IPS-18c (cell line): ENCODE results near the gene GALNT18.

ENCODE experiments used
- H3K4me3 ChIP-seq: 2 replicates; pipeline ENCODE4 v1.7.0; 2013; ENCODE audit warnings: low read depth, mild to moderate bottlenecking, low read length, moderate library complexity; ENCODE audit not compliant: insufficient read depth
- H3K9me3 ChIP-seq: one replicate; pipeline ENCODE4 v1.6.1; 2013; ENCODE audit warnings: mild to moderate bottlenecking, low read length, moderate library complexity; ENCODE audit not compliant: control insufficient read depth, insufficient read depth

Gene GALNT18

DNA sequence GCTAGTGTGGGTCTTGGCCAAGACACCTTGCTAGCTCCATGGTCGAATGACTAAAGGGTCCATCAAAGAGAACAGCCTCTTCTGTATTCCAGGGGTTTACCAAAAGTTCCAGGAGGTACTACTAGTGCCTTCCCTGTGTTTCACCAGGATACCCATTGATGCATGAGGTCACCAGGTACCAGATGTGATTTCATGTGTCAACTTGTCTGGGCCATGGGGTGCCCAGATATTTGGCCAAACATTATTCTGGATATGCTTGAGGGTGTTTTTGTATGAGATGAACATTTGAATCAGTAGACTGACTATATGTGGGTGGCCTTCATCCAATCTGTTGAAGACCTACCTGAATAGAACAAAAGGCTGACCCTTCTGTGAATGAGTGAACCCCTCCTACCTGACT lies 92.8 kb downstream of the GALNT18 start:
- Histone ChIP-seq H3K4me3 (no peak overlapping the region), H3K9me3 (no peaks in the 10 kb centered on the region)

DNA sequence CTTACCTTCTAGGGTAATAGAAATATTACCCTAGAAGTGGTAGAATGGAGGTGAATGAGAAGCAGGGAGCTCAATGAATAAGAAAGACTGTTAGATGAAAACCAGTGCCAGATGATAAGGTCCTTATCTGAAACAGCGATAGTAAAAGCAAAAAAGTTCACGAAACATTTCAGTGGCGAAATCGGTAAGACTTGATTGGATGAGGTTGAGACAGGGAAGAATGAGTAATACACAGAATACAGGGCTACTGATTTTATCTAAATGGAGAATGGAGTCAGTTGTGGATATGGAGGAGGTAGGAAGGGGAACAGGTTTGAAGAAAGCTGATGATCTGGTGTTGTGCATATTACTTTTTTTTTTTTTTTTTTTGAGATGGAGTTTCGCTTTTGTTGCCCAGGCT lies 96.5 kb downstream of the GALNT18 start:
- no peaks in the 10 kb centered on the region for H3K9me3 ChIP-seq
- no peak overlapping the region for H3K4me3 ChIP-seq

GRCh38 chr11:11524436-11525061 lies 97.3 kb downstream of the GALNT18 start:
- H3K9me3 ChIP-seq: no peaks in the 10 kb centered on the region

DNA sequence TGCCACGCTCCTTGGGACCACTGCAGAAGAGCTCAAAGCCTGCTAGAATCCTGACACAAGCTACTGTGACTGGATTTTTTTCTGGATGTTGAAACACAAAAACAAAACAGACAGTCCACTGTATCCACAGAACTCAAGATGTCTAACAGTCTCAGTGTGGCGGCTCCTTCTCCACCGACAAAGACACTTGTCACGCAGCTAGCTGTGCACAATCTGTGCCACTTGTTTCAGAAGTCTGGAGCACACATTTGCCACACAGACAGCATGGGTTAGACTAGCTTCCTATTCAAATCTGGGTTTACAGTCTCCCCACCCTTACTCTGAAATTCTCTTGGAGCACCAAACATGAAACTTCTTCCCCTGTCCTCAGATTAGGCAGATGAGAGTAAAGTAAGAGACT lies 99.2 kb downstream of the GALNT18 start:
- H3K9me3 ChIP-seq: no peaks in the 10 kb centered on the region
- H3K4me3 ChIP-seq: no peak overlapping the region

More at GRCh38 chr11:11524436-11525061, 97.3 kb downstream of the GALNT18 start:
- H3K4me3 ChIP-seq: no peak overlapping the region

GRCh38 chr11:11521306-11522002 lies 100.4 kb downstream of the GALNT18 start:
- H3K9me3 ChIP-seq: no peaks in the 10 kb centered on the region
- H3K4me3 ChIP-seq: no peak overlapping the region

DNA sequence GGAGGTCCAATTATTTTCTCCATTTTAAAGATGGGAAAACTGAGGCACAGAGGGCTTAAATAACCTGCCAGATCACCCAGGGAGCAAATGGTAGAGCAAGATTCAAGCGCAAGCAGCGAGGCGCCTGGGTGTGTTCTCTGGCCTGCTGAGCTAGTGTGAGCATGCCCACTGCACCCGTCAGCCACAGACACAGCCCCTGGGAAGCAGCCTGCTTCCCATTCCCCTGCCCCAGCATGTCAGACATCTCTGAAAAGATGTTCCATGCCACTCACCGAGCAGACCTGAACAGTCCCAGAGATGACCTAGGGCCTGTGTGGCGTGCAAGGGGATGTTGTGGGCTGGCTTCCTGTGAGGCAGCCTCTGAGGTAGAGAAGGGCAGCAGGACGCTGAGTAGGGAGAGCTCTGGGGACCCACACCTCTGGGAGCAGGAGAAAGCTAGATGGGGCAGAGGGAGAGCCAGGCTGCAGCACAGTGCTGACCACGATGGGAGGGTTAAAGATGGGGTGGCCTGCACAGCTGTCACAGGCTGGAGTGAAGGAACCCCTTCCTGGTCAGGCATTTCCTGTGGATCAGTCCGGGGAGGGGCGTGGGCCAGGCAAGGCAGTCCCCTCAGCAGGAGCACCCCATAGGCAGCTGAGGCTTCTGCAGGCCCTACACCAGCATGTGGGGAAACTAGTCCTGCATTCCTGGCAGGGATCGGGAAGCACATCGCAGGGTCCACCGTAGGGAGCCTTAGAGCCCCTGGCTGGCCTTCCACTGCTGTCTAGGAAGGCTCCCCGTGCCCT lies 101.4 kb downstream of the GALNT18 start:
- Histone ChIP-seq H3K4me3 (no peak overlapping the region), H3K9me3 (no peaks in the 10 kb centered on the region)

DNA sequence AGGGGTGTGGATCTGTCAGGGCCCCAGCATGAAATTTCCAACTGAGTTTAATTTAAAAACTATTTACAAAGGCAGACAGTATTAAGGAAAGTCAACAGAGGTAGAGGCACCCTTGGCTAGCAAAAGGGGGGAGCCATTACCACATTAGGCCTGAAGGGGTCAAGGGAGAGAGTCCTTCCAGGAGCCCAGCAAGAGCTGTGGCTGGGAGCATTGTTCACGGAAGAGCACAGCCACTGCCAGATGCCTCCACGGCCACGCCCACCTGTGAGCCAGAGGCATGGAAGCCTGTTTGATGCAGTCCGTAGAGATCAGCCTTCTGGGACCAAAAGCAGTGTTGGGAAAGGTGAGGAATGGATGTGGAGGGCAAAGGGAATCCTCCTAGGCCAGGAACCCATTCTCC lies 102.6 kb downstream of the GALNT18 start:
- Histone ChIP-seq H3K9me3 (no peaks in the 10 kb centered on the region), H3K4me3 (no peak overlapping the region)

GRCh38 chr11:11514246-11514645 lies 107.6 kb downstream of the GALNT18 start:
- no peak overlapping the region for H3K4me3 ChIP-seq

DNA sequence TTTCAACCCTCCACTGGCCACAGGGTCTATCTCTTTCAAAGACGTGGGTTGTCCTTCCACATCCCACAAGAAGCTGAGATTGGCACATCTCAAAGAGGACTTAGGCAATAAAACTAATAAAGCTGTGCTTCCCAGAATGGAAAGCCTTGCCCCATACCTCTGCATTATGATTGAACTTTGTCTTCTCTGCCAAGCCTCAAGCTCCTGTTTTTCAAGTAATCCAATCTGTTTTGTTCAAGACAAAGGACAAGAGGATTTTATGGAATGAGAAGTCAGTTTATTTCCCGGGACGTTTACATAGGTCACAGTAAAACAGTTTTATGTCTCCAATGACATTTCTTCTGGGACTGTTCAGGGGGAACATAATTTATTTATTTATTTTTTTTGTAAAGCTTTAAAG lies 108.4 kb downstream of the GALNT18 start:
- Histone ChIP-seq H3K4me3 (no peak overlapping the region), H3K9me3 (no peaks in the 10 kb centered on the region)

More at GRCh38 chr11:11514246-11514645, 107.6 kb downstream of the GALNT18 start:
- H3K9me3 ChIP-seq: no peaks in the 10 kb centered on the region

GRCh38 chr11:11512929-11513328 lies 108.9 kb downstream of the GALNT18 start:
- no peaks in the 10 kb centered on the region for H3K9me3 ChIP-seq
- H3K4me3 ChIP-seq: no peak overlapping the region

DNA sequence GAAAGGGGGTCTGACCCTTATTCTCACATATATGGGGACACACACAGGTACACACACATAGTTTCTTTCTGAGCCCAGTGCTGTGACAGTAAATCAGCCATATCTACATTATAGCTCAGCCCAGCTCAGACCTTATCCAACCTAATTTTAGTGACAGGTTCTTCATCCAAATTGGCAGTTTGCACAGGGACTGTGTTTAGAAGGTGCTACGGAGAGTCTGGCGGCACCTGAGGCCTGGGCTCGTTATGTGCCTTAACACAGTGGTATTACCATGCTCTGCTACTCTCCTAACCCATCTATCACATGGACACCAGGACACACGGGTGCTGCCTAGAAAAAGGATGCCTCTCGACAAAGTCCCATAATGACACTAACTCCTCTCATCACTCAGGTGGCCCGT lies 109.3 kb downstream of the GALNT18 start:
- Histone ChIP-seq H3K4me3 (no peak overlapping the region), H3K9me3 (no peaks in the 10 kb centered on the region)

DNA sequence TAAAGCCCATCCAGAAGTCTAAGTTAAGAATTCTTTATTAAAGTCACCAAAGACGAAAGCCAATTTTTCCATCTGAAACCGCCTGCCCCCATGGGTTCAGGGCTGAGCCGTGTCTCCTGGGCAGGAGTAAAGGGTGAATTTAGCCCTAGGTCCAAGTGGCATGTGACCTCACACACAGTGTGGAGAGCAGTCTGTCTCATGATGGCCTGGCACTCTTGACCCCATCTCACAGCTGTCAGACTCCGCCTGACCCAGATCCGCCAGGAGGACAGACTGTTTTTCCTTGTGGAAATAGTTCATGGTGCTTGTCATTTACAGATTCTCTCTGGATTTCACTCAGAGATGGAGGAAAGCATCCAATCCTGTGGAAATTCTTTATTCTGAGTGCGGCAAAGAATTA lies 109.7 kb downstream of the GALNT18 start:
- Histone ChIP-seq H3K9me3 (no peaks in the 10 kb centered on the region), H3K4me3 (no peak overlapping the region)

DNA sequence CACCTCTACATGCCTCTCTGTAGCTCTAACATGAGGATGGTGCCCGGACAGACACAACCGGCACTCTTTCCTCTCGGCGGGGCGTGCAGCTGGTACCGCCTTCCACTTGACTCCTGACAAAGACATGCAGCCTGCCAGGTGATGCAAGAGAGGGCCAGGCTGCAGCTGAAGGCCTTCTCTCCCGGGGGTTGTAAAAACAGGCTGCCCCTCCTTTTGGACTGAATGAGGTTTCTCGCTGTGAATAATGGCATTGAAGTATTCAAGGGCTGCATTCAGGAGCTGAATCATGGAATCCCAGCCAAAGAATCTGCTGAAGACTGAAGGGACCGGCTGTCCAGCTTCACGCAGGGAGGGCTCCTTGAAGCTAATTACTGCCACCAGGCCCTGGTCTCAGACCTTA lies 110.9 kb downstream of the GALNT18 start:
- H3K4me3 ChIP-seq: no peak overlapping the region
- no peaks in the 10 kb centered on the region for H3K9me3 ChIP-seq

DNA sequence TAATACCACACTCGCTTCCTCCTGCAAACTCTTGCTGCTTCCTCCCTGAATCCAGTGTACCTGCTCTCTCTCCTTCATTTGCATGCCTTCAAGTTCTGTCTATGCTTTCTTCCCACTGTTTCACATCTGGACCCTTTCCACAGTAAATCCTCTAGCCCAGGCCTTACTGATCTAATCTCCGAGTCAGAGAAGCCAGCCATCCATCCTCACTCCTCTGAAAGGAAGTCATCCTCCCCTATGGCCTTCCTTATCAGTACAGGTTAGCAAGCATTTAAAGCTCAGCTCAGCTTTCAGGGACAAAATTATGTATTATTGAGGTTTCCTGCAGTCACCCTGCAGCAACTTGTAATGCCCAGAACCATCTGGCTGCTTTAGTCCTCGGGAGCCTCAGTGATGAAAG lies 116.1 kb downstream of the GALNT18 start:
- no peak overlapping the region for H3K4me3 ChIP-seq
- H3K9me3 ChIP-seq: no peaks in the 10 kb centered on the region

DNA sequence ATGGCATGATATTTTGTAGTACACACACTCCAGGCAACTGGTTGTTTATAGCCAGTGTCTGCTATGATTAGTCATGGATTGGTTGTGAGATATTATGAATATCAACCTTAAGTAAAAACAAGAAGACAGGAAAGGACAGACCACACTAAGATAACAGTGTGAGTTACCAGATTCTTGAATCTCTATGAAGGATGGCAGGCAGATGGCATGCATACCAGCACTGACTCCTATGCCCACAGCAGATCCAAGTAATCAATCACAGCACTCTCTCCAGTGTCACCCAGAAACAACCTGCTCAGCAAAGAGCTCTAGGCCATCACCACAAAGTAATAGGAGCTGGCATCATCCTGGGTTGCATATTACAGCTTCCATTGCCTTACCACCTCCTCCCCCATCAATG lies 116.6 kb downstream of the GALNT18 start:
- H3K9me3 ChIP-seq: no peaks in the 10 kb centered on the region
- no peak overlapping the region for H3K4me3 ChIP-seq

- Histone ChIP-seq H3K4me3 (no peak overlapping the region), H3K9me3 (no peaks in the 10 kb centered on the region)
Measured at GRCh38 chr11:11504071-11504470, 117.7 kb downstream of the GALNT18 start.

DNA sequence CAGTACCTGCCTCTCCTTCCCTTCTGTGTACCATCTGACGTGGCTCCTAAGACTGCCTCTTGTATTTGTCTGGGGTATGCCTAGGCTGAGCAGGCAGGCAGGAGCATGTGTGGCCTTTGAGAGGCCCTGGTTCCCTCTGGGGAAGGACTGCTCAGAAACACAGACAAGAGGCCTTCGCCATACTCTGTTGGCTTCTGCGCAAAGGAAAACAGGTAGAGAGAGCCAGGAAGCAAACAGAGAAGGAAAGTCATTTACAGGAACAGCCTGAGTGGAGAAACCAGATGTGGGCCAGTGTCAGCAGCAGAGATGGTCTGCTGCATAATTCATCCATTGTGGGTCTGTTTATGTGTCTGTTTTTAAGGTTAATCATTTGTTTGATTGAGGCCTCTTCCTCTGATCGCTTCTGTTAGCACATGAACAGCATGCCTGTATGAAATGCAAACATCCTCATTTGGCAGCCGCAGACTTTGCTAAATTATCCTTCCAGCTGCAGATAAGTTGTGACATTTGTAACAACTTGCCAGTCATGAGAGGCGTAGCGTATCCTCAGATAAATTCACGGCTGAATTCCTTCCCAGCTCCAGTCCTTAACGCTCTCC lies 119.4 kb downstream of the GALNT18 start:
- Histone ChIP-seq H3K4me3 (no peak overlapping the region), H3K9me3 (no peaks in the 10 kb centered on the region)
